ENCODE data around the gene ZSWIM5.

DNA sequence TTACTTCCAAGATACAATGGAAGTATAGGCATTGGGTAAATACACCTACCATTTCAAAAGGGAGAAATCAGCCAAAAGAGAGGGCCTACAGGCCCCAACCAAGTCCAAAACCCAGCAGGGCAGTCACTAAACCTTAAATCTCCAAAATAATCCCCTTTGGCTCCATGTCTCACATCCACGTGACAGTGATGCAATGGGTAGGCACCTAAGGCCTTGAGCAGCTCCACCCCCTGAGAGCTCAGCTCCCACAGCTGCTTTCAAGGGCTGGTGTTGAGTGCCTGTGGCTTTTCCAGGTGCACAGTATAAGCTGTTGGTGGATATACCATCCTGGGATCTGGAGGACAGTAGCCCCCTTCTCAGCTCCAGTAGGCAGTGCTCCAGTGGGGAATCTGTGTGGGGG, 121.8 kb downstream of the ZSWIM5 start:
- TF ChIP-seq TAF1 (conservative IDR thresholded peaks at IDR 0.05) (no peak), REST (IDR thresholded peaks at IDR 0.05) (no peak), CTCF (IDR thresholded peaks at IDR 0.05; ENCODE audit: low read depth, low read length, missing input control) (no peak)

Measured in liver (tissue), 3 donors.